ENCODE results near the gene COL15A1.

DNA sequence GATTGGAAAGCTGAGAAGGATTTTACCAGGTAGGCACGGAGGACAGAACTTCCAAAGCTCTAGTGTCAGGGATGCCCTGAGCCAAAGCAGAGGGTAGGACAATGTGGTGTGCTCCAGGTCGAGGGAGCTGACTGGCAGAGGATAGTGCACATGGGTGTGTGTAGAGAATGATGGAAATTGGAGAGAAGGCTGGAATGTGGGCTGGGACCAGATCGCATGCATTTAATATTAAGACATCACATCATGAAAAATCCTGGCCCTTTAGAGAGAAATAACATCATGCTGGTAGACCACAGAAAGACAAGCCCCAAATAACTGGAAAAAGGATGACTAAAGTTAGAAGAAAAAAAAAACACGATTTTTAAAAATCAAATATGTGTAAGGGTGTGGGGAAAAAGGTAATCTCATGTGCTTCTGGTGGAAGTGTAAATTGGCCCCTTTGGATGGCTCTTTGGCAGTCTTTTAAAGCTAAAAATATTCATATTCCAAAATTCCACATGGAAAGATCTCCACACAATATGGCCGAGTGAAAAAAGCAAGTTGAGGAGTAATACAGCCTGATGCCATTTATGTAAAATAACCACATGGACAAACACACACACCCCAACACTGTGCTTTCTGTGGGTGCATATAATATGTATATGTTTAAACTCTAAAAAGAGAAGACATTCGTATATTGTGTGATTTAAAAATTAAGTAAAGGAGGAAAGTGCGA, 94.2 kb downstream of the COL15A1 start:
- TF ChIP-seq, protein P1, sequence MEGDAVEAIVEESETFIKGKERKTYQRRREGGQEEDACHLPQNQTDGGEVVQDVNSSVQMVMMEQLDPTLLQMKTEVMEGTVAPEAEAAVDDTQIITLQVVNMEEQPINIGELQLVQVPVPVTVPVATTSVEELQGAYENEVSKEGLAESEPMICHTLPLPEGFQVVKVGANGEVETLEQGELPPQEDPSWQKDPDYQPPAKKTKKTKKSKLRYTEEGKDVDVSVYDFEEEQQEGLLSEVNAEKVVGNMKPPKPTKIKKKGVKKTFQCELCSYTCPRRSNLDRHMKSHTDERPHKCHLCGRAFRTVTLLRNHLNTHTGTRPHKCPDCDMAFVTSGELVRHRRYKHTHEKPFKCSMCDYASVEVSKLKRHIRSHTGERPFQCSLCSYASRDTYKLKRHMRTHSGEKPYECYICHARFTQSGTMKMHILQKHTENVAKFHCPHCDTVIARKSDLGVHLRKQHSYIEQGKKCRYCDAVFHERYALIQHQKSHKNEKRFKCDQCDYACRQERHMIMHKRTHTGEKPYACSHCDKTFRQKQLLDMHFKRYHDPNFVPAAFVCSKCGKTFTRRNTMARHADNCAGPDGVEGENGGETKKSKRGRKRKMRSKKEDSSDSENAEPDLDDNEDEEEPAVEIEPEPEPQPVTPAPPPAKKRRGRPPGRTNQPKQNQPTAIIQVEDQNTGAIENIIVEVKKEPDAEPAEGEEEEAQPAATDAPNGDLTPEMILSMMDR (IDR thresholded peaks at IDR 0.05): no peak
- no peak for TF ChIP-seq POLR2A (IDR thresholded peaks at IDR 0.05)
